ENCODE results near the gene LTBP2.

LTBP2 gene

GRCh38 chr14:74649673-74650072, 37.6 kb upstream of the LTBP2 start:
- no peaks in the 10 kb centered on the region for H3K27me3 ChIP-seq (replicated peaks)
- H3K4me3 ChIP-seq (ENCODE audit: low read depth, low read length), result no peak overlapping the region
- H3K27ac ChIP-seq, result no peak overlapping the region
- peaks cover 2% of the 10 kb centered on the region for H3K36me3 ChIP-seq (replicated peaks)
- no peak for DNase-seq
- in situ Hi-C loops (cut with HindIII; ENCODE audit: low pct_ligation_motif_present, low sequenced_read_pairs), result no loop called here
- TF ChIP-seq, protein P1, sequence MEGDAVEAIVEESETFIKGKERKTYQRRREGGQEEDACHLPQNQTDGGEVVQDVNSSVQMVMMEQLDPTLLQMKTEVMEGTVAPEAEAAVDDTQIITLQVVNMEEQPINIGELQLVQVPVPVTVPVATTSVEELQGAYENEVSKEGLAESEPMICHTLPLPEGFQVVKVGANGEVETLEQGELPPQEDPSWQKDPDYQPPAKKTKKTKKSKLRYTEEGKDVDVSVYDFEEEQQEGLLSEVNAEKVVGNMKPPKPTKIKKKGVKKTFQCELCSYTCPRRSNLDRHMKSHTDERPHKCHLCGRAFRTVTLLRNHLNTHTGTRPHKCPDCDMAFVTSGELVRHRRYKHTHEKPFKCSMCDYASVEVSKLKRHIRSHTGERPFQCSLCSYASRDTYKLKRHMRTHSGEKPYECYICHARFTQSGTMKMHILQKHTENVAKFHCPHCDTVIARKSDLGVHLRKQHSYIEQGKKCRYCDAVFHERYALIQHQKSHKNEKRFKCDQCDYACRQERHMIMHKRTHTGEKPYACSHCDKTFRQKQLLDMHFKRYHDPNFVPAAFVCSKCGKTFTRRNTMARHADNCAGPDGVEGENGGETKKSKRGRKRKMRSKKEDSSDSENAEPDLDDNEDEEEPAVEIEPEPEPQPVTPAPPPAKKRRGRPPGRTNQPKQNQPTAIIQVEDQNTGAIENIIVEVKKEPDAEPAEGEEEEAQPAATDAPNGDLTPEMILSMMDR (IDR thresholded peaks at IDR 0.05; ENCODE audit: low read depth, low read length, missing control alignments), result no peak

- Histone ChIP-seq H3K36me3 (replicated peaks) (peaks cover 2% of the 10 kb centered on the region), H3K4me3 (ENCODE audit: low read depth, low read length) (no peak overlapping the region), H3K27ac (no peak overlapping the region), H3K27me3 (replicated peaks) (no peaks in the 10 kb centered on the region)
- TF ChIP-seq, protein P1 (IDR thresholded peaks at IDR 0.05; ENCODE audit: low read depth, low read length, missing control alignments), result no peak
- no peak for DNase-seq
- in situ Hi-C loops (cut with HindIII; ENCODE audit: low pct_ligation_motif_present, low sequenced_read_pairs), result no loop called here
Observed at GRCh38 chr14:74649167-74649566, 37.1 kb upstream of the LTBP2 start.

DNA sequence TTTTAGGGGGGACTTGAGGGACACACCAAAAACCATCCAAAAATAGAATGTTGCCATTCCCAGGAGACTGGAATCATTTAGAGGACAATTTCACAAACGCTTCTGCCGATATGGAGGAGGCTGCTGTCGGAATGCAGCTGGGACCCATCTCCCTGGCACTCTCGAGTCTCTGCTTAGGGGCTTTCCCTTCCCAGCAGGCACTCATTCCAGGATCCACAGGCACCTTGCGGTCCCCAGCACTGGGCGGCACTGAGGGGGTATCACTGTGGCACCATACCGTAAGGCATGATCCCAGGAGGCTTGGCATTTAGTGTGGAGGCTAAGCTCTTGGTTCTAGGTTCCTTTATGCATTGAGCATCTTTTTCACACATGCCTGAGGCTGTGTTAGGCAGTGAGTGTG, 36.6 kb upstream of the LTBP2 start:
- in situ Hi-C loops (cut with HindIII; ENCODE audit: low pct_ligation_motif_present, low sequenced_read_pairs), result no loop called here
- Histone ChIP-seq H3K4me3 (ENCODE audit: low read depth, low read length) (no peak overlapping the region), H3K27me3 (replicated peaks) (no peaks in the 10 kb centered on the region), H3K36me3 (replicated peaks) (peaks cover 2% of the 10 kb centered on the region), H3K27ac (no peak overlapping the region)
- TF ChIP-seq, protein P1 (IDR thresholded peaks at IDR 0.05; ENCODE audit: low read depth, low read length, missing control alignments), result no peak
- DNase-seq, result no peak

- in situ Hi-C loops (cut with HindIII; ENCODE audit: low pct_ligation_motif_present, low sequenced_read_pairs), result no loop called here
- no peak overlapping the region for H3K27ac ChIP-seq
- TF ChIP-seq, protein P1 (IDR thresholded peaks at IDR 0.05; ENCODE audit: low read depth, low read length, missing control alignments), result no peak
- H3K27me3 ChIP-seq (replicated peaks), result no peaks in the 10 kb centered on the region
- no peak for DNase-seq
- peaks cover 1% of the 10 kb centered on the region for H3K36me3 ChIP-seq (replicated peaks)
- H3K4me3 ChIP-seq (ENCODE audit: low read depth, low read length), result no peak overlapping the region
Observed at GRCh38 chr14:74647678-74648461, 35.8 kb upstream of the LTBP2 start.

DNA sequence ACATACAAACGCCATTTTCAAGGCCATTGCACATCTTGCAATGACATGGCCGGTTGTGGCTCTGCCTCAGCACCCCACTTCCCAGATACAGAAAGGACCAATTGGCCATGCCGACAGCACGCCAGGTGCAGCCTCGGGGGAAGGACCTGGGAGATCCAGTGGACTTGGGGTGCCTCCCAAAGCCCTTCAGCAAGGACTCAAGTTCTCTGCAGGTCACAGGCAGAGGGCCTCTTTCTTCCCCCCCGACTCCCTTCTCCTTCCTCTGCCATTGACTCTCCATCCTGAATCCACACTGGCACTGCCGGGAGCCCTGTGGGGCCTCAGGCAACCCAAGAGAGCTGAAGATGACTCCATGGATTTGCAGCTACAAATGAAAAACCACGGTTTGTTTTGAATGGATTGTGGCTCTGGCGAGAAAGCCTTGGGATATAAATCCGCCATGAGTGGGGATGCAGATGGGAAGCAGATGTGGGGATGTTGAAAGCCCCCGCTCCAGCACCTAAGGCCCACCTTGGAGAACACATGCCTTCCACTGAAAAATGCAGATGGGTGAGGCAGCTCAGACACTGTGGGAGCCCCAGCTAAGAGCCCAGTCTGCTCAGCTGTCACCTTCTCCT, 35.1 kb upstream of the LTBP2 start:
- DNase-seq, result no peak
- no peak overlapping the region for H3K4me3 ChIP-seq (ENCODE audit: low read depth, low read length)

More for the DNA sequence above, 35.1 kb upstream of the LTBP2 start:
- TF ChIP-seq, protein P1 (IDR thresholded peaks at IDR 0.05; ENCODE audit: low read depth, low read length, missing control alignments), result no peak
- Histone ChIP-seq H3K27ac (no peak overlapping the region), H3K36me3 (replicated peaks) (no peaks in the 10 kb centered on the region), H3K27me3 (replicated peaks) (no peaks in the 10 kb centered on the region)
- in situ Hi-C loops (cut with HindIII; ENCODE audit: low pct_ligation_motif_present, low sequenced_read_pairs), result no loop called here

Data from brain microvascular endothelial cell (primary cell).